Measurements from ENCODE around the gene MOB3C.

MOB3C gene

DNA sequence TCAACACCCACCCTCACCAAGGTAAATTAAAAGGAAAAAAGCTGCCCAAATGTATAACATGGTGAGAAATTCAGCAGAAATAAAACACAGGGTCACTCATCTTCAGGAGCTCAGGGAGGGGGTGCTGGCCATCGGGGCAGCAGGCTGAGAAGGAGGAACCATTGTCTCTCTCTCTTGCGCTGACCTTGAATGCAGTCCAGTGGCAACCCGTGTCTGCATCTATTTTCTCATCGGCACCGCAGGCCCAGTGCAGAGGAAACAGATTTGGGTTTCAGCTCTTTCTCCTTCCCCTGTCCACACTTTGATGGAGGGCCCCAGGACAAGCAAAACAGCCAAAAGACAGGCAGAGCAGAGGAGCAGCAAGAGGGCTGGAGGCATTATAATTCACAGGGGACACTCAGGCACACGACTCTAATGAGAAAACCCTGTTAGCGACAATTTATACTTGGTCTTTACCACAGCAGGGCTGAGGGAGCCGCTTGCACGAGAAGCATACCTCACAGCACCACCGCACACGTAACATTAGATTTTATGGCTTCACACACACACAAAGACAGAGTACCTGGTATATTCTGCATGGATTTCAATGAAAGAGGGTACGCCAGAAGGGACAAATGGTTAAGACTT lies 31.2 kb downstream of the MOB3C start:
- Histone ChIP-seq H3K36me3 (ENCODE audit: insufficient read depth, low read length) (no peaks in the 10 kb centered on the region; the same call in 1 of the 2 replicates), H3K9me3 (ENCODE audit: control insufficient read depth, insufficient read depth, low read length) (no peaks in the 10 kb centered on the region), H3K9ac (ENCODE audit: low read depth, low read length) (no peak overlapping the region), H3K4me1 (ENCODE audit: insufficient read depth, low read length) (no peaks in the 10 kb centered on the region)

- Histone ChIP-seq H3K9me3 (ENCODE audit: control insufficient read depth, insufficient read depth, low read length) (no peaks in the 10 kb centered on the region), H3K36me3 (ENCODE audit: insufficient read depth, low read length) (peaks cover 4% of the 10 kb centered on the region), H3K9ac (ENCODE audit: low read depth, low read length) (no peak overlapping the region), H3K4me1 (ENCODE audit: insufficient read depth, low read length) (no peaks in the 10 kb centered on the region)
Observed at GRCh38 chr1:46583494-46583893, 33.1 kb downstream of the MOB3C start.

DNA sequence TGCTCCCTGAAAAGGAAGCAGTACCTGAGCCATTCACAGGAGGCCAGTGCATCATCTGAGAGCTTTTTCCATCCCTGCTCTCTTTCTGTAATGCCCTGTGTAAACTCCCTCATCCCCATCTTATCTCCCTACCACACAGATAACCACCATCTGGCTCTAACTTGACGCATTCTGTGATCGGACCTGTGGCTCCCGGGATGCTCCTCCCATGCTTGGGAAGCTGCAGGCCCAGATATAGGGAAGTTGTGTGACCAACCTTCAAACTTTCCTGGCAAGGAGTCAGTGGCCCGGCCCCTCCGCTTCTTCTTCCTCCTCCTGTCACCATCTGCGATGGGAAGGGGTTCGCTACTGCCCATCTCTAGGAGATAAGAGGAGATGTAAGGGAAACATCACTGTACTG lies 33.6 kb downstream of the MOB3C start:
- H3K4me1 ChIP-seq (ENCODE audit: insufficient read depth, low read length): no peaks in the 10 kb centered on the region
- no peaks in the 10 kb centered on the region for H3K9me3 ChIP-seq (ENCODE audit: control insufficient read depth, insufficient read depth, low read length)
- peaks cover 4% of the 10 kb centered on the region for H3K36me3 ChIP-seq (ENCODE audit: insufficient read depth, low read length)
- no peak overlapping the region for H3K9ac ChIP-seq (ENCODE audit: low read depth, low read length)

- H3K4me1 ChIP-seq (ENCODE audit: insufficient read depth, low read length): no peaks in the 10 kb centered on the region
- peaks cover 4% of the 10 kb centered on the region for H3K36me3 ChIP-seq (ENCODE audit: insufficient read depth, low read length)
- H3K9me3 ChIP-seq (ENCODE audit: control insufficient read depth, insufficient read depth, low read length): no peaks in the 10 kb centered on the region
- H3K9ac ChIP-seq (ENCODE audit: low read depth, low read length): no peak overlapping the region
Observed at GRCh38 chr1:46581681-46582455, 34.7 kb downstream of the MOB3C start.

GRCh38 chr1:46580140-46580903 lies 36.3 kb downstream of the MOB3C start:
- Histone ChIP-seq H3K9ac (ENCODE audit: low read depth, low read length) (no peak overlapping the region), H3K4me1 (ENCODE audit: insufficient read depth, low read length) (peaks cover 7% of the 10 kb centered on the region), H3K9me3 (ENCODE audit: control insufficient read depth, insufficient read depth, low read length) (no peaks in the 10 kb centered on the region), H3K36me3 (ENCODE audit: insufficient read depth, low read length) (peaks cover 4% of the 10 kb centered on the region; the same call in 1 of the 2 replicates)

GRCh38 chr1:46577671-46578070 lies 38.9 kb downstream of the MOB3C start:
- Histone ChIP-seq H3K36me3 (ENCODE audit: insufficient read depth, low read length) (peaks cover 6% of the 10 kb centered on the region; the same call in 1 of the 2 replicates), H3K9me3 (ENCODE audit: control insufficient read depth, insufficient read depth, low read length) (no peaks in the 10 kb centered on the region), H3K4me1 (ENCODE audit: insufficient read depth, low read length) (peaks cover 7% of the 10 kb centered on the region), H3K9ac (ENCODE audit: low read depth, low read length) (no peak overlapping the region)

GRCh38 chr1:46576596-46576995 lies 40.0 kb downstream of the MOB3C start:
- Histone ChIP-seq H3K9me3 (ENCODE audit: control insufficient read depth, insufficient read depth, low read length) (no peaks in the 10 kb centered on the region), H3K9ac (ENCODE audit: low read depth, low read length) (no peak overlapping the region), H3K36me3 (ENCODE audit: insufficient read depth, low read length) (peaks cover 6% of the 10 kb centered on the region; the same call in 1 of the 2 replicates), H3K4me1 (ENCODE audit: insufficient read depth, low read length) (peaks cover 7% of the 10 kb centered on the region)

- Histone ChIP-seq H3K9ac (ENCODE audit: low read depth, low read length) (no peak overlapping the region), H3K36me3 (ENCODE audit: insufficient read depth, low read length) (peaks cover 6% of the 10 kb centered on the region; the same call in 1 of the 2 replicates), H3K9me3 (ENCODE audit: control insufficient read depth, insufficient read depth, low read length) (no peaks in the 10 kb centered on the region), H3K4me1 (ENCODE audit: insufficient read depth, low read length) (peaks cover 7% of the 10 kb centered on the region)
Observed at GRCh38 chr1:46575778-46576177, 40.8 kb downstream of the MOB3C start.

GRCh38 chr1:46575300-46575699 lies 41.3 kb downstream of the MOB3C start:
- Histone ChIP-seq H3K36me3 (ENCODE audit: insufficient read depth, low read length) (peaks cover 6% of the 10 kb centered on the region; the same call in 1 of the 2 replicates), H3K9ac (ENCODE audit: low read depth, low read length) (no peak overlapping the region), H3K4me1 (ENCODE audit: insufficient read depth, low read length) (peaks cover 7% of the 10 kb centered on the region), H3K9me3 (ENCODE audit: control insufficient read depth, insufficient read depth, low read length) (no peaks in the 10 kb centered on the region)

- peaks cover 2% of the 10 kb centered on the region; the same call in 1 of the 2 replicates for H3K36me3 ChIP-seq (ENCODE audit: insufficient read depth, low read length)
- H3K9ac ChIP-seq (ENCODE audit: low read depth, low read length): no peak overlapping the region
- H3K4me1 ChIP-seq (ENCODE audit: insufficient read depth, low read length): peaks cover 7% of the 10 kb centered on the region
- H3K9me3 ChIP-seq (ENCODE audit: control insufficient read depth, insufficient read depth, low read length): no peaks in the 10 kb centered on the region
Observed at GRCh38 chr1:46571691-46572225, 44.9 kb downstream of the MOB3C start.

GRCh38 chr1:46569884-46570725 lies 46.5 kb downstream of the MOB3C start:
- H3K9ac ChIP-seq (ENCODE audit: low read depth, low read length): no peak overlapping the region
- H3K36me3 ChIP-seq (ENCODE audit: insufficient read depth, low read length): peaks cover 2% of the 10 kb centered on the region; the same call in 1 of the 2 replicates
- H3K4me1 ChIP-seq (ENCODE audit: insufficient read depth, low read length): no peaks in the 10 kb centered on the region
- no peaks in the 10 kb centered on the region for H3K9me3 ChIP-seq (ENCODE audit: control insufficient read depth, insufficient read depth, low read length)

- Histone ChIP-seq H3K4me1 (ENCODE audit: insufficient read depth, low read length) (no peaks in the 10 kb centered on the region), H3K9ac (ENCODE audit: low read depth, low read length) (no peak overlapping the region), H3K9me3 (ENCODE audit: control insufficient read depth, insufficient read depth, low read length) (no peaks in the 10 kb centered on the region), H3K36me3 (ENCODE audit: insufficient read depth, low read length) (no peaks in the 10 kb centered on the region)
Observed at GRCh38 chr1:46569116-46569515, 47.5 kb downstream of the MOB3C start.

DNA sequence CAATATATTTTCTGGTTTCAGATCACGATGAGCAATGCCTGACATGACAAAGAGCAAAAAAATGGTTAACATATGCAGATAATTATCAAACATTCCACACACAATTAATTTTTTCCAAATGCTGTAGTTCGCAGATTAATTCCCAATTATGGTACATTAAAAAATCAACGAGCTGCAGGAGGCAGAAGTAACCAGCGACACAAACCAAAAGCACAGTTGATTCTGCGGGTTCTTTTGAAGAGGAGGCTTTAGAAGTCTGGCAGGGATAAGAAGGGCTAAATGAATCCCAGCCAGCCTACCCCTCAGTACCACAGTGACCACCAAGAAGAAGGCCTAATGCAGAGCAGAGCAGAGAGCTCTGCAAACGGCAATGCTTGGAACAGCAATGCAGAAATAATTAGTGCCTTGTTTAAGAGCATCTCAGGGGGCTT lies 48.1 kb downstream of the MOB3C start:
- H3K9me3 ChIP-seq (ENCODE audit: control insufficient read depth, insufficient read depth, low read length): no peaks in the 10 kb centered on the region
- H3K36me3 ChIP-seq (ENCODE audit: insufficient read depth, low read length): no peaks in the 10 kb centered on the region
- H3K9ac ChIP-seq (ENCODE audit: low read depth, low read length): no peak overlapping the region
- H3K4me1 ChIP-seq (ENCODE audit: insufficient read depth, low read length): no peaks in the 10 kb centered on the region

Measured in ES-I3 (cell line).